Activated CD4-positive, alpha-beta T cell treated with anti-CD3 and anti-CD28 coated beads, Interleukin-2, Interleukin-4, amounts not matched to agents 100 ng/mL and 50 ng/mL, durations not matched to agents 16 hours and 8 hours (primary cell): ENCODE measurements around the gene CRYZL1.

Experiments
- DNase-seq: peaks from one replicate; pipeline ENCODE4 v3.0.0-alpha.2; 2020; ENCODE audit warnings: low spot score

The CRYZL1 gene

GRCh38 chr21:33541105-33541711 is 100.3 kb downstream of the CRYZL1 start:
- DNase-seq, result peak; percentile 33

GRCh38 chr21:33540711-33541104 is 100.8 kb downstream of the CRYZL1 start:
- no peak for DNase-seq

- no peak for DNase-seq
Measured at GRCh38 chr21:33539616-33540015, 101.9 kb downstream of the CRYZL1 start.
